Measurements from ENCODE around the gene SOX4. TPM values are rescaled to one million over a fixed set of nuclear protein-coding genes. Genes with fewer than 3 reads are reported as not detected.
A peak's percentile ranks its signal among the peaks of the same experiment; 100 is the strongest.

SOX4 gene
- polyA plus RNA-seq, 3 donors = 124 to 136 (median 131) TPM

- peak; percentile 88 for DNase-seq
Observed at GRCh38 chr6:21589352-21590345, 3.9 kb upstream of the SOX4 start.

- no peak for DNase-seq
Observed at GRCh38 chr6:21590346-21590745, 3.2 kb upstream of the SOX4 start.

- no peak for DNase-seq
Observed at GRCh38 chr6:21591446-21591845, 2.1 kb upstream of the SOX4 start.

GRCh38 chr6:21592953-21593352 is 598 bp upstream of the SOX4 start:
- DNase-seq = no peak

- no peak for DNase-seq
Observed at GRCh38 chr6:21593927-21594415, 420 bp downstream of the SOX4 start.

GRCh38 chr6:21594416-21595281 is 1.1 kb downstream of the SOX4 start:
- DNase-seq = no peak

GRCh38 chr6:21595285-21596144 is 2.0 kb downstream of the SOX4 start:
- DNase-seq = no peak

GRCh38 chr6:21596145-21596948 is 2.8 kb downstream of the SOX4 start:
- DNase-seq = peak; percentile 86

- DNase-seq = no peak
Observed at GRCh38 chr6:21596949-21597682, 3.6 kb downstream of the SOX4 start.

- DNase-seq = no peak
Observed at GRCh38 chr6:21597801-21598673, 4.5 kb downstream of the SOX4 start.

GRCh38 chr6:21598674-21599023 is 5.1 kb downstream of the SOX4 start:
- DNase-seq = no peak

GRCh38 chr6:21599051-21599696 is 5.6 kb downstream of the SOX4 start:
- no peak for DNase-seq

- no peak for DNase-seq
Observed at GRCh38 chr6:21601339-21601923, 7.9 kb downstream of the SOX4 start.

- no peak for DNase-seq
Observed at GRCh38 chr6:21601932-21602390, 8.4 kb downstream of the SOX4 start.

GRCh38 chr6:21603082-21603952 is 9.8 kb downstream of the SOX4 start:
- no peak for DNase-seq

- DNase-seq = no peak
Observed at GRCh38 chr6:21604081-21604480, 10.5 kb downstream of the SOX4 start.

- no peak for DNase-seq
Observed at GRCh38 chr6:21605166-21605565, 11.6 kb downstream of the SOX4 start.

All from renal pelvis (tissue), 4 donors.